22Rv1 (cell line): ENCODE data around the gene GTF2F2.

Experiments used
- H3K27ac ChIP-seq: fragments of 450-650 bp; 2 replicates; pipeline ENCODE4 v1.5.1; 2017
- CTCF ChIP-seq: fragments of 450-650 bp; IDR thresholded peaks from 2 replicates; pipeline ENCODE4 v1.5.1; 2017; ENCODE audit warnings: mild to moderate bottlenecking
- ZFX ChIP-seq: fragments of 450-650 bp; IDR thresholded peaks from 2 replicates; pipeline ENCODE4 v1.6.1; 2017; ENCODE audit warnings: antibody characterized with exemption, borderline replicate concordance

GTF2F2 gene

DNA sequence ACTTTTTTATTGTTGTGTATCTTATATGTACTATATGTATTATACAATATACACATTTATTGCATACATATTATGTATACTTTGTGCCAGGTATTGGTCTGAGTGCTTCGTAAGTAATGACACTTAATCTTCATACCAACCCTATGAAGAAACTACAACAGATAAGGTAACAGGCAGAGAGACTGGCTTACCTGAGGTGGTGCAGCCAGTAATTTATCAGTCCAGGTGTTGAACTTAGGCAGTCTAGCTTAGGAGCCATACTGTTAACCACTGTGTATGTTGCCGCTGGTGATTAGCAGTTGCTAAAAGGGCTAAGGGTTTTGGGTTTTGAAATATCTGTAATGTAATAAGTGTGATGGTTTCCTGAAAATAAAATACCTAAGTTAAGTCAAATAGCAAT, 134.1 kb downstream of the GTF2F2 start:
- TF ChIP-seq ZFX = no peak
- TF ChIP-seq CTCF = no peak
- H3K27ac ChIP-seq = no peak overlapping the region

DNA sequence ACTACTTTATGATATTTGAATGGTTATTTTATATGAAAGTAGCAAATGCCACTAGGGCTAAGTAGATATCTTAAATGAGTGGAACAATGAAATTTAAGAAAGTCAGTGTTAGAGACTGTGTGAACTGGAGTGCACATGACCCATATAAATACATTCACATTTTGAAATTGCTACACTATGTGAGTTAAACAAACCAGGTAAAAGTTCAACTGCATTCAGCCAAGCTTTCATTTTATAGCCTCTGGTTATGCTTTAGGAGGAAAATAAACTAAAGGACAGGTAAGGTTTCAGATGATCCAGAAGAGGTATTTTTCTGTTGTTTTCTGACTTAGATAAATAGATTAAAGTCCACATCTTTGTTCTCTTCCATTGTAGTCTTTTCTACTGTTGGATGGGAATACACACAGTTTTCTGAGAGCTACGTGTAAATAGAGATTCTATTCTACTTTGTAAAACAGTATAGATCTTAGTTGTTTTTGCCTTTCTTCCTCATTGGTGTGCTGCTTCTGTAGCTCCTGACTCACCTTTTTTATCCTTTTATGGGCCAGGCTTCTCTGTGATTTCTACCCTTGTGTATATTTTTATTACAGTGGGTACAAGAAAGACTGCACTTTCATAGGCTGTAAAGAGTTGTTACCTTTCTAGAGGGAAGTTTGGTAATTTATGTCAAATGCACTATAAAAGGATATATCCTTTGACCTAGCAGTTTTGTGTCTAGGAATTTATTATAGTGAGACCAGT, 135.1 kb downstream of the GTF2F2 start:
- TF ChIP-seq ZFX = no peak
- no peak overlapping the region for H3K27ac ChIP-seq

DNA sequence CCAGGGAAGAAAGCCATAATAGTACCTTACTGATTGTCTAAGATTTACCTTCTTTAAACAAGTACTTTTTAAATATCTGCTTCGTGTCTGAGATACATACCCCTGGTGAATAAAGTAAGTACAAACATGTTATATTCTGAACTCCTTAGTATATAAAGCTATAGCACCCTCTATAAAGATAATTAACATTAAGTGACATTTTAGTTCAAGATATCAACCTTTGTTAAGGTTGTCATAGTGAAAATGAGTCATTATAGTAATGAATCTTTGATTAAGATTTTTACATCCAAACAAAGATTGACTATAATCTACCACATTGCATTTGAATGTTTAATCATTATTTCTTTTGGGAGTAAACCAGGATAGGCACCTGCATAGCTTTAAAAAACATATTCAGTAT, 135.9 kb downstream of the GTF2F2 start:
- no peak overlapping the region for H3K27ac ChIP-seq
- no peak for TF ChIP-seq ZFX
- TF ChIP-seq CTCF = no peak

- H3K27ac ChIP-seq = no peak overlapping the region
- no peak for TF ChIP-seq ZFX
- TF ChIP-seq CTCF = no peak
Measured at GRCh38 chr13:45257638-45258333, 137.5 kb downstream of the GTF2F2 start.

GRCh38 chr13:45258334-45258675, 138.0 kb downstream of the GTF2F2 start:
- H3K27ac ChIP-seq = no peak overlapping the region
- TF ChIP-seq ZFX = no peak
- no peak for TF ChIP-seq CTCF

DNA sequence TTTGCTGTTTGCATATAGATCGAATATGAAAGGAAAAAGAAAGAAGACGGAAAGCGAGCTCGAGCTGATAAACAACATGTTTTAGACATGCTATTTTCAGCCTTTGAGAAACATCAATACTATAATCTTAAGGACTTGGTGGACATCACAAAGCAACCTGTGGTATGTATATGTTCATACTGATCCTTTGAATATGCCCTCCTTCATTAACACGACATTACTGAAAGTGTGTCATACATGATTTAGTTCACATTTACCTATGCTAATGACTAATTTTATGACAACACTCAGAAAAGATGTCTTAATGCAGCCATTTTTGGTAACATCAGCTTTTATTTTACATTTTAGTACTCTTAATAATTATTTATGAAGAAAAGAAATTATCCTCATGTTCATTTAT, 146.9 kb downstream of the GTF2F2 start:
- TF ChIP-seq CTCF (no peak), ZFX (no peak)
- no peak overlapping the region for H3K27ac ChIP-seq

DNA sequence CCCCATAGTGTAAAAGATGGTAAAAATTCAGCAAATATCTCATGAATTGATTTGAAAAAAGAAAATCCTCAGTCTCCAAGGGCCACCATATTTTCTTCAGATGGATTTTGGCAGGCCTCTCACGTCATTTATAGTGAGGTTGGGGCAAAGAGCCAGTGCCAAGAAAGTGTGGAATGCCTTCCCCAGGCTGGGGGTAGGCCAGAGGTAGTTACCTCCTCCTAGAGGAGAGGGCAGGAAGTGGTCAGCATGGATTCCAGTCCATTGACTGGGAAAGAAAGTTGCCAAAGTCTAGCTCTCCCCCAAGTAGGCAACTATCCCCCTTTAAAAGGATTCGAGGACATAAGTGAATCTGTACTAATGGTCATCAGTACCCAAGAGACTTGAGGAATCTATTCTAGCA, 148.9 kb downstream of the GTF2F2 start:
- no peak for TF ChIP-seq ZFX
- TF ChIP-seq CTCF = no peak; the same call in 1 of the 2 replicates
- H3K27ac ChIP-seq = no peak overlapping the region

DNA sequence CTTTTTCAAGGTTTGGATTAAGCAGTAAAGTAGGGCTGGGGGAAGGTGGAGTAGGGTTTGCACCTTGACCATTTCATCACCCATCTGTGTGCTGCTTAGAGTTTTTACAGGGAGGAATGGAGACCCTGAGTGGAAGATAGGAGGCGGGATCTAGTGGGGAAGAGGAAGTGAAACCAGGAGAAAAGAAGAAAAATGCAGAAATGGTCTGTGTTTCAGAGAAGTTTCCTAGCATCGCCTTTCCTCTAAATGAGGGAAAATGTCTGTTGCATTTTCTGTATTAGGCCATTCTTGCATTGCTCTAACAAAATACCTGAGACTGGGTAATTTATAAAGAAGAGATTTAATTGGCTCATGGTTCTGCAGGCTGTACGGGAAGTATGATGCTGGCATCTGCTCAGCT, 156.6 kb downstream of the GTF2F2 start:
- H3K27ac ChIP-seq = no peak overlapping the region
- TF ChIP-seq CTCF = no peak
- no peak for TF ChIP-seq ZFX
